PC-3 (cell line): ENCODE results near the gene DEPP1.

Experiments
- CTCF ChIP-seq: fragments of 300-600 bp; sonication (generic); conservative IDR thresholded peaks from 2 replicates; pipeline ENCODE4 v1.5.1; 2017; ENCODE audit warnings: antibody characterized with exemption, low read depth, mild to moderate bottlenecking, low read length
- EZH2 ChIP-seq: fragments of 300-600 bp; sonication (generic); IDR thresholded peaks from one replicate; pipeline ENCODE4 v1.6.1; 2017; ENCODE audit warnings: antibody characterized with exemption, mild to moderate bottlenecking, low read length; ENCODE audit not compliant: unreplicated experiment
- EZH2phosphoT487 ChIP-seq: fragments of 300-600 bp; sonication (generic); IDR thresholded peaks from 2 replicates; pipeline ENCODE4 v1.6.1; 2018; ENCODE audit warnings: mild to moderate bottlenecking, antibody characterized with exemption, low read length, borderline replicate concordance

GRCh38 chr10:44929356-44930255, 49.0 kb downstream of the DEPP1 start:
- TF ChIP-seq CTCF (no peak), EZH2 (no peak), EZH2phosphoT487 (no peak)
